ENCODE measurements around the gene GRWD1. TPM values are rescaled to one million over a fixed set of nuclear protein-coding genes. Genes with fewer than 3 reads are reported as not detected.

Gene GRWD1
- total and polyA plus RNA-seq, 7 donors, result 7.8 to 25.5 (median 16.4) TPM

GRCh38 chr19:48403606-48404005, 42.2 kb upstream of the GRWD1 start:
- intact Hi-C loops (cut with DNase I), result loop anchor here (5.0 kb wide), 1 partner anchor 39 kb away; no protein-coding TSS in a partner anchor
- TF ChIP-seq EP300 (IDR thresholded peaks at IDR 0.05) (no peak), POLR2A (IDR thresholded peaks at IDR 0.05) (no peak), POLR2AphosphoS5 (IDR thresholded peaks at IDR 0.05) (no peak), CTCF (IDR thresholded peaks at IDR 0.05) (no peak)
- Histone ChIP-seq H3K4me1 (peaks cover 0 to 2% (median 2%) of the 10 kb centered on the region in 4 donors), H3K27me3 (peaks cover 0 to 25% (median 15%) of the 10 kb centered on the region in 3 donors), H3K9me3 (no peaks in the 10 kb centered on the region), H3K4me3 (no peak overlapping the region), H3K27ac (no peak overlapping the region), H3K36me3 (no peaks in the 10 kb centered on the region)
- WGBS, 2 donors, result 39 to 43% methylated on average over 3 of the region's 3 CpGs
- DNase-seq, result no peak

- Histone ChIP-seq H3K4me3 (no peak overlapping the region), H3K27me3 (peaks cover 0 to 18% (median 11%) of the 10 kb centered on the region in 3 donors), H3K36me3 (no peaks in the 10 kb centered on the region), H3K27ac (no peak overlapping the region), H3K9me3 (no peaks in the 10 kb centered on the region), H3K4me1 (no peaks in the 10 kb centered on the region)
- WGBS, 2 donors, result 88 to 89% methylated on average over 27 of the region's 27 CpGs
- TF ChIP-seq POLR2A (IDR thresholded peaks at IDR 0.05), result no peak
- no peak for TF ChIP-seq POLR2AphosphoS5 (IDR thresholded peaks at IDR 0.05)
- no peak for TF ChIP-seq CTCF (IDR thresholded peaks at IDR 0.05)
- TF ChIP-seq EP300 (IDR thresholded peaks at IDR 0.05), result no peak
- no peak for DNase-seq
- intact Hi-C loops (cut with DNase I), result no loop called here
Observed at GRCh38 chr19:48405010-48405659, 40.6 kb upstream of the GRWD1 start.

- intact Hi-C loops (cut with DNase I), result no loop called here
- no peak overlapping the region for H3K27ac ChIP-seq
- TF ChIP-seq POLR2A (IDR thresholded peaks at IDR 0.05) (no peak), POLR2AphosphoS5 (IDR thresholded peaks at IDR 0.05) (no peak), EP300 (IDR thresholded peaks at IDR 0.05) (no peak), CTCF (IDR thresholded peaks at IDR 0.05) (no peak)
- H3K27me3 ChIP-seq, result peaks cover 0 to 18% (median 11%) of the 10 kb centered on the region in 3 donors
- WGBS, 2 donors, result 76 to 78% methylated on average over 13 of the region's 13 CpGs
- H3K4me1 ChIP-seq, result no peaks in the 10 kb centered on the region
- H3K36me3 ChIP-seq, result no peaks in the 10 kb centered on the region
- no peak overlapping the region for H3K4me3 ChIP-seq
- H3K9me3 ChIP-seq, result no peaks in the 10 kb centered on the region
- no peak for DNase-seq
Observed at GRCh38 chr19:48405850-48406249, 39.9 kb upstream of the GRWD1 start.

DNA sequence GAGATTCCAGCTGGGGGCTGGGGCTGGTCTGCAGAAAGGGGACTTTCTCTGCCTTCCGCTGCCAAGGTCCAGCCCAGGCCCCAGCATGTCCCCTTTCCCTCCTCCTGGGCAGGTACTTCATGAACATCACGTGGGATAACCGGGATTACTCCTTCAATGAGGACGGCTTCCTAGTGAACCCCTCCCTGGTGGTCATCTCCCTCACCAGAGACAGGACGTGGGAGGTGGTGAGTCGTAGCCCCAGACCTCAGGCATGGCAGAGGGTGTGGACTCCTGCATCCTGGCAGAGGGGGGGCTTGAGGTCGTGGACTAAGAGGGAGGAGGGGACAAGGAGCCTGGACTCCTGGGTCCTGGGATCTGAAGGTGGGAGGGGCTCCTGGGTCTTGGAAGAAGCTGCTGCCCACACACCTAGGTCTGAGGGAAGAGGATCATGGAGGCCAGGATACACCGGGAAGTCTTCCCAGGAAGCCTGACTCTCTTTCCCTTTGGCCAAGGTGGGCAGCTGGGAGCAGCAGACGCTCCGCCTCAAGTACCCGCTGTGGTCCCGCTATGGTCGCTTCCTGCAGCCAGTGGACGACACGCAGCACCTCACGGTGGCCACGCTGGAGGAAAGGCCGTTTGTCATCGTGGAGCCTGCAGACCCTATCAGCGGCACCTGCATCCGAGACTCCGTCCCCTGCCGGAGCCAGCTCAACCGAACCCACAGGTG, 31.8 kb upstream of the GRWD1 start:
- H3K4me3 ChIP-seq, result no peak overlapping the region
- 40 to 49% methylated on average over 24 of the region's 24 CpGs for WGBS, 2 donors
- intact Hi-C loops (cut with DNase I), result no loop called here
- H3K9me3 ChIP-seq, result no peaks in the 10 kb centered on the region
- no peak for DNase-seq
- H3K4me1 ChIP-seq, result peaks cover 0 to 13% (median 8%) of the 10 kb centered on the region in 4 donors
- H3K36me3 ChIP-seq, result no peaks in the 10 kb centered on the region
- TF ChIP-seq POLR2A (IDR thresholded peaks at IDR 0.05) (no peak), CTCF (IDR thresholded peaks at IDR 0.05) (no peak), EP300 (IDR thresholded peaks at IDR 0.05) (no peak)
- H3K27ac ChIP-seq, result no peak overlapping the region
- H3K27me3 ChIP-seq, result peaks cover 20 to 41% (median 40%) of the 10 kb centered on the region in 3 donors
